Body of pancreas (tissue), 4 donors: ENCODE data around the gene SCN3A.

ENCODE experiments used
- CTCF ChIP-seq, 7 experiments: fragments of 450-650 bp in 4 of 7; fragments of 200-600 bp in 3 of 7; sonication (generic) in 3 of 7; IDR thresholded peaks; one replicate each; pipeline ENCODE4 v1.5.1; 2016 to 2019; ENCODE audit warnings: antibody characterized with exemption in 7 of 7
- POLR2A ChIP-seq, 3 donors: fragments of 450-650 bp; IDR thresholded peaks; one replicate each; pipeline ENCODE4 v1.6.1; 2016; ENCODE audit warnings: antibody characterized with exemption in 3 of 3, mild to moderate bottlenecking in 2 of 3

- no peak for TF ChIP-seq CTCF (IDR thresholded peaks at IDR 0.05)
- no peak for TF ChIP-seq POLR2A (IDR thresholded peaks at IDR 0.05)
These were observed 149.2 kb downstream of the SCN3A start for GRCh38 chr2:165054652-165055051.
